ENCODE measurements around the gene ARHGAP26. TPM values are rescaled to one million over a fixed set of nuclear protein-coding genes. Genes with fewer than 3 reads are reported as not detected.

The ARHGAP26 gene
- total RNA-seq, 4 donors from 2014 or later: 35.0 to 72.2 (median 44.0) TPM

GRCh38 chr5:143159031-143159430 lies 388.9 kb downstream of the ARHGAP26 start:
- TF ChIP-seq, protein P1, sequence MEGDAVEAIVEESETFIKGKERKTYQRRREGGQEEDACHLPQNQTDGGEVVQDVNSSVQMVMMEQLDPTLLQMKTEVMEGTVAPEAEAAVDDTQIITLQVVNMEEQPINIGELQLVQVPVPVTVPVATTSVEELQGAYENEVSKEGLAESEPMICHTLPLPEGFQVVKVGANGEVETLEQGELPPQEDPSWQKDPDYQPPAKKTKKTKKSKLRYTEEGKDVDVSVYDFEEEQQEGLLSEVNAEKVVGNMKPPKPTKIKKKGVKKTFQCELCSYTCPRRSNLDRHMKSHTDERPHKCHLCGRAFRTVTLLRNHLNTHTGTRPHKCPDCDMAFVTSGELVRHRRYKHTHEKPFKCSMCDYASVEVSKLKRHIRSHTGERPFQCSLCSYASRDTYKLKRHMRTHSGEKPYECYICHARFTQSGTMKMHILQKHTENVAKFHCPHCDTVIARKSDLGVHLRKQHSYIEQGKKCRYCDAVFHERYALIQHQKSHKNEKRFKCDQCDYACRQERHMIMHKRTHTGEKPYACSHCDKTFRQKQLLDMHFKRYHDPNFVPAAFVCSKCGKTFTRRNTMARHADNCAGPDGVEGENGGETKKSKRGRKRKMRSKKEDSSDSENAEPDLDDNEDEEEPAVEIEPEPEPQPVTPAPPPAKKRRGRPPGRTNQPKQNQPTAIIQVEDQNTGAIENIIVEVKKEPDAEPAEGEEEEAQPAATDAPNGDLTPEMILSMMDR (IDR thresholded peaks at IDR 0.05; ENCODE audit: low read depth): no peak

DNA sequence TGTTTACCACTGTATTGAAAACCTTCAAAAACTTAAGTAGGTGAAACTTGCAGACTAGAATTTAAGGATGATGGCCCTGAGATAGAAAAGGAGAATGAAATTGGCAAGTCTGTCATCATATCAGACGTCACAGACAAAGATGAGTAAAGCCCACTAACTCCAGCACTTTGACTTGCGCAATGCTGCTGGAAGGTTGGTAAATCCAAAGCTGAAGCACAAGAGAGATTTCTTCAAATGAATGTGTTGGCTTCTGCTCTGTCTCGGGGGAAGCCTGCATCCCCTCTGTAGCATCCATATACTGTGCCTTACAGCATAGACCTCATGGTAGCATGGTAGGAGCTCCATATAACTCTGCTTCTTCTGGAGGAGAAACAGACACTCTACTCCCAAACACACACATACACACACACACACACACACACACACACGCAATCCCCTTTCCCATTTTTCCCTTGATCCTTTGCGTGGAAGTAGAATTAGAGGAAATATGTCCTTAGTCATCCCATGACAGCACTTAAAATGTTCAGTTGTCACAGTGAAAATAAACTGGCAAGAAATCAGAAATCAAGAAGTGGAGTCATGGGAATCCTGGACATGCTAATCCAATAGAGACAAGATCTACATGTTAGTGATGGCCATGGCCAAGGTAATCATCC lies 391.8 kb downstream of the ARHGAP26 start:
- TF ChIP-seq, protein P1 (IDR thresholded peaks at IDR 0.05; ENCODE audit: low read depth): no peak

DNA sequence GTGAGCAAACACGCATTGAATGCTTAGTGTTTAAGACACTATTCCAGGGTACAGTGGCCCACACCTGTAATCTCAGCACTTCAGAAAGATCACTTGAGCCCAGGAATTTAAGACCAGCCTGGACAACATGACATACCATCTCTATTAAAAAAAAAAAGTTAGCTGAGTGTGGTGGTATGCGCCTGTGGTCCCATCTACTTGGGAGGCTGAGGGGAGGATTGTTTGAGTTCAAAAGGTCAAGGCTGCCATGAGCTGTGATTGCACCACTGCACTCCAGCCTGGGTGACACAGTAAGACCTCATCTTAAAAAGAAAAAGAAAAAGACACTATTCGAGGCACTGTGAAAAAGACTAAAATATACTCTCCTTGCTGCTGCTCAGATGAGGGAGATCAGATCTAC lies 392.6 kb downstream of the ARHGAP26 start:
- TF ChIP-seq, protein P1 (IDR thresholded peaks at IDR 0.05; ENCODE audit: low read depth): no peak

- TF ChIP-seq, protein P1 (IDR thresholded peaks at IDR 0.05; ENCODE audit: low read depth): no peak
Observed at GRCh38 chr5:143164557-143164956, 394.4 kb downstream of the ARHGAP26 start.

- TF ChIP-seq, protein P1 (IDR thresholded peaks at IDR 0.05; ENCODE audit: low read depth): no peak
Observed at GRCh38 chr5:143165049-143165880, 395.1 kb downstream of the ARHGAP26 start.

DNA sequence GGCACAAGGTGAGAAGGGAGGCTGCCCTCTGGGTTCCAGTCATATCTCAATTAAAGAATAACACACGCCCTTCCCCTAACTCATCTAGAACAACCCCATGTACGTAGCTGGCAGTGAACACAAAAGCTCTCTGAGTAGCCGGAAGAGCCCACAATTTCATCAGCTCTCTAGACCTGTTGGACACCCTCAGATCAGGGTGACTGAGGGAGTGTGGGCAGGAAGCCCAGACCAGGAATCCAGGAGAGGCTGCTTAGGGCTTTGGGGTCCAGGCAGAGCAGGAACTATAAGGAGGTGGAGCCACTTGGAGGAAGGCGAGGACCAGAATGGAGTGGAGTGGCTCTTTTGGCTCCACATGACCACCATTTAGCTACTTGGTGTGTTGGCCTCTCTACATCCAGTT lies 395.9 kb downstream of the ARHGAP26 start:
- TF ChIP-seq, protein P1 (IDR thresholded peaks at IDR 0.05; ENCODE audit: low read depth): no peak

DNA sequence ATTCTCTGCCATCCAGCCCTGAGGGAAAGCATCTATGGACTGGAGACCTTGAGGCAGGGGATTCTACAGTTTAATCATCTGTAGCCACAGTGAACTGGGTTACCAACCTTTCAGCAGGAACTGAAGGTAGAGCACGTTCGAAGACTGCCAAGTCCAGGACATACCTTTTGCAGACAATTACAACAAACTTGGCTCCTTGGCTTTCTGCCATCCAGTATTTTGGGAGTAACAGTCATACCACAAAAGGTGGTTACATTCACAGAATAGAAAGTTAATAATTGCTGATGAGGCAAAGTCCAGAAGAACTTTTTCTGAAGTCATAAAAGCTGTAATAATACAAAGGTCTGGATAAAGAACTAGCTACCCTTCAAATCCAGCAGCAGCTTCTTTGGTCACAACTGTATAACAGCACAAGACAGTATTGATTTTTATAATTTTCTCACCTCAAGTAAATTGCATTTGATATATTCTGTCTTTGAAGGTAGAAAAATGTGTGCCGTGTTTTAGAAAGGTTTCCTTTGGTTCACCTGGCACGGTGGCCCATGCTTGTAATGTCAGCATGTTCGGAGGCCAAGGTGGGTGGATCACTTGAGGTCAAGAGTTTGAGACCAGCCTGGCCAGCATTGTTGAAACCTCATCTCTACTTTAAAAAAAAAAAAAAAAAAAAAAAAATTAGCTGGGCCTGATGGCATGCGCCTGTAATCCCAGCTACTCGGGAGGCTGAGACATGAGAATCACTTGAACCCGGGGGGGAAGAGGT lies 396.7 kb downstream of the ARHGAP26 start:
- TF ChIP-seq, protein P1 (IDR thresholded peaks at IDR 0.05; ENCODE audit: low read depth): no peak
